Smooth muscle cell (in vitro differentiated cells): ENCODE results near the gene BSDC1. TPM values are rescaled to one million over a fixed set of nuclear protein-coding genes. Genes with fewer than 3 reads are reported as not detected.

ENCODE experiments used
- DNase-seq: peaks from one replicate; lab custom pipeline; 2025; ENCODE audit not compliant: unreplicated experiment; lab: John Stamatoyannopoulos, UW
- H2AFZ ChIP-seq: fragments of 200-600 bp; sonication (generic); 2 replicates; pipeline ENCODE4 v1.6.0; 2016; ENCODE audit warnings: antibody characterized with exemption, low read depth, mild to moderate bottlenecking
- H3F3A ChIP-seq: fragments of 200-600 bp; sonication (generic); 2 replicates; pipeline ENCODE4 v1.6.0; 2017; ENCODE audit warnings: antibody characterized with exemption, low read depth
- H3K27ac ChIP-seq: fragments of 200-600 bp; sonication (generic); 2 replicates; pipeline ENCODE4 v1.5.1; 2016; ENCODE audit warnings: low read depth, mild to moderate bottlenecking
- H3K27me3 ChIP-seq: fragments of 200-600 bp; sonication (generic); 2 replicates; pipeline ENCODE4 v1.6.1; 2016; ENCODE audit warnings: low read depth, mild to moderate bottlenecking
- H3K36me3 ChIP-seq: fragments of 200-600 bp; sonication (generic); 2 replicates; pipeline ENCODE4 v1.5.1; 2016; ENCODE audit warnings: low read depth
- H3K4me1 ChIP-seq: fragments of 200-600 bp; sonication (generic); 2 replicates; pipeline ENCODE4 v1.5.1; 2016; ENCODE audit warnings: low read depth
- H3K4me2 ChIP-seq: fragments of 200-600 bp; sonication (generic); 2 replicates; pipeline ENCODE4 v1.6.0; 2016; ENCODE audit warnings: mild to moderate bottlenecking
- H3K4me3 ChIP-seq: fragments of 200-600 bp; sonication (generic); 2 replicates; pipeline ENCODE4 v1.5.1; 2016; ENCODE audit warnings: mild to moderate bottlenecking
- H3K79me2 ChIP-seq: fragments of 200-600 bp; sonication (generic); 2 replicates; pipeline ENCODE4 v1.6.0; 2016; ENCODE audit warnings: low read depth, mild to moderate bottlenecking
- H3K9ac ChIP-seq: fragments of 200-600 bp; sonication (generic); 2 replicates; pipeline ENCODE4 v1.6.0; 2016; ENCODE audit warnings: low read depth
- H3K9me3 ChIP-seq: fragments of 200-600 bp; sonication (generic); replicated peaks from 2 replicates; pipeline ENCODE4 v1.5.1; 2016; ENCODE audit warnings: low read depth
- H4K20me1 ChIP-seq: fragments of 200-600 bp; sonication (generic); 2 replicates; pipeline ENCODE4 v1.6.0; 2016; ENCODE audit warnings: low read depth
- CTCF ChIP-seq: fragments of 200-600 bp; sonication (generic); IDR thresholded peaks from 2 replicates; pipeline ENCODE4 v1.5.1; 2017; ENCODE audit warnings: borderline replicate concordance, mild to moderate bottlenecking, antibody characterized with exemption; ENCODE audit not compliant: insufficient read depth, poor library complexity, severe bottlenecking
- WGBS: methylation state at CpG from one replicate; pipeline ENCODE4 v1.1.7; 2016; ENCODE audit warnings: low lambda C conversion rate; 5-methylcytosine and 5-hydroxymethylcytosine counted together
- polyA plus RNA-seq: library from polyadenylated mRNA; unstranded; fragments of >200 nt; fragmentation: Nextera tagmentation; extraction: Ambion mirVana; gene quantifications from 2 replicates; pipeline ENCODE4 v1.2.1, GENCODE V29; 2016
- total RNA-seq: library from RNA; depleted of rRNA; stranded (reverse); fragments of >200 nt; gene quantifications from 2 replicates; pipeline ENCODE4 v1.2.3, GENCODE V29; 2014

Gene BSDC1
- total and polyA plus RNA-seq, 2 experiments from 2014 or later = 45.4 to 57.3 TPM

- Histone ChIP-seq H3K4me3 (peak overlapping the region; percentile 81), H2AFZ (no peak overlapping the region), H3K79me2 (no peaks in the 10 kb centered on the region), H3K4me1 (peaks cover 19% of the 10 kb centered on the region), H3K27me3 (no peaks in the 10 kb centered on the region), H4K20me1 (no peaks in the 10 kb centered on the region), H3K27ac (peak overlapping the region; percentile 90), H3K9me3 (no peaks in the 10 kb centered on the region), H3F3A (peaks cover 20% of the 10 kb centered on the region), H3K4me2 (peak overlapping the region; percentile 99), H3K36me3 (no peaks in the 10 kb centered on the region), H3K9ac (no peak overlapping the region)
- no peak for TF ChIP-seq CTCF
- DNase-seq = no peak
- WGBS = 31% methylated on average over 2 of the region's 2 CpGs
These were observed 41.3 kb downstream of the BSDC1 start for GRCh38 chr1:32352831-32353383.

- Histone ChIP-seq H3K79me2 (no peaks in the 10 kb centered on the region), H3F3A (peaks cover 20% of the 10 kb centered on the region), H3K4me2 (peak overlapping the region; percentile 99), H3K4me3 (peak overlapping the region; percentile 81), H3K4me1 (peaks cover 19% of the 10 kb centered on the region), H3K27me3 (no peaks in the 10 kb centered on the region), H3K9me3 (no peaks in the 10 kb centered on the region), H2AFZ (peak overlapping the region; percentile 94), H3K9ac (peak overlapping the region; percentile 94), H3K27ac (peak overlapping the region; percentile 90), H4K20me1 (no peaks in the 10 kb centered on the region), H3K36me3 (no peaks in the 10 kb centered on the region)
- 42% methylated on average over 8 of the region's 8 CpGs for WGBS
- TF ChIP-seq CTCF = no peak
- no peak for DNase-seq
These were observed 41.9 kb downstream of the BSDC1 start for GRCh38 chr1:32352239-32352745.

GRCh38 chr1:32351399-32352238 is 42.6 kb downstream of the BSDC1 start:
- Histone ChIP-seq H3K9me3 (no peaks in the 10 kb centered on the region), H3K79me2 (no peaks in the 10 kb centered on the region), H3K27ac (peak overlapping the region; percentile 90), H3K4me2 (peak overlapping the region; percentile 99), H3F3A (peaks cover 20% of the 10 kb centered on the region), H3K27me3 (no peaks in the 10 kb centered on the region), H3K4me3 (peak overlapping the region; percentile 81), H3K9ac (peak overlapping the region; percentile 94), H4K20me1 (no peaks in the 10 kb centered on the region), H3K4me1 (peaks cover 19% of the 10 kb centered on the region), H3K36me3 (no peaks in the 10 kb centered on the region), H2AFZ (peak overlapping the region; percentile 94)
- 3% methylated on average over 43 of the region's 75 CpGs for WGBS
- peak; percentile 89 for DNase-seq
- no peak for TF ChIP-seq CTCF
